Testis (tissue), 3 donors: Measurements from ENCODE around the gene SLC2A10. TPM values are rescaled to one million over a fixed set of nuclear protein-coding genes. Genes with fewer than 3 reads are reported as not detected.
A peak's percentile ranks its signal among the peaks of the same experiment; 100 is the strongest.

Source experiments
- DNase-seq: peaks from one replicate; pipeline ENCODE4 v3.0.0-alpha.2; 2019
- H3K27ac ChIP-seq, 2 donors: fragments of 200-600 bp; sonication (generic); one replicate each; pipeline ENCODE4 v1.5.1; 2019
- H3K27me3 ChIP-seq: fragments of 200-600 bp; sonication (generic); one replicate; pipeline ENCODE4 v1.5.1; 2019
- H3K36me3 ChIP-seq: fragments of 200-600 bp; sonication (generic); one replicate; pipeline ENCODE4 v1.5.1; 2017; ENCODE audit warnings: low read depth; ENCODE audit errors: missing control alignments
- H3K4me1 ChIP-seq: fragments of 200-600 bp; sonication (generic); one replicate; pipeline ENCODE4 v1.5.1; 2019
- H3K4me3 ChIP-seq, 2 donors: fragments of 200-600 bp; sonication (generic); one replicate each; pipeline ENCODE4 v1.5.1; 2017 to 2019
- H3K9me3 ChIP-seq: fragments of 200-600 bp; sonication (generic); one replicate; pipeline ENCODE4 v1.5.1; 2017
- POLR2A ChIP-seq: fragments of 450-650 bp; IDR thresholded peaks from one replicate; pipeline ENCODE4 v1.6.1; 2017; ENCODE audit warnings: antibody characterized with exemption, mild to moderate bottlenecking, moderate library complexity
- WGBS, 2 donors: methylation state at CpG; one replicate each; pipeline ENCODE4 v1.1.5; 2018; 5-methylcytosine and 5-hydroxymethylcytosine counted together
- intact Hi-C: fragments of 100-400 bp; cut with DNase I; formaldehyde crosslinking; loops from one replicate; pipeline ENCODE4 v1.15.1; 2023; ENCODE audit warnings: low total_unique reads
- polyA plus RNA-seq: library from polyadenylated mRNA; stranded (reverse); fragments of 350-450 nt; fragmentation: Illumina TruSeq; extraction: RNeasy Lipid Tissue Mini Kit (QIAGEN cat#74804); gene quantifications from one replicate; pipeline ENCODE4 v1.2.3, GENCODE V29; 2014; ENCODE audit warnings: low read depth, low replicate concordance; ENCODE audit not compliant: insufficient read depth
- total RNA-seq, 2 donors: library from RNA; depleted of rRNA; stranded (reverse); fragments of >200 nt; gene quantifications; one replicate each; pipeline ENCODE4 v1.2.3, GENCODE V29; 2016
- TF ChIP-seq, protein P1 (sequence below), 3 experiments: fragments of 450-650 bp in 2 of 3; fragments of 200-600 bp in 1 of 3; sonication (generic) in 1 of 3; IDR thresholded peaks; one replicate each; pipeline ENCODE4 v1.5.1; 2016 to 2019; ENCODE audit warnings: antibody characterized with exemption in 3 of 3, mild to moderate bottlenecking in 2 of 3, moderate library complexity in 1 of 3

SLC2A10 gene
- total and polyA plus RNA-seq, 3 donors from 2014 or later: 4.8 to 12.2 (median 12.0) TPM

DNA sequence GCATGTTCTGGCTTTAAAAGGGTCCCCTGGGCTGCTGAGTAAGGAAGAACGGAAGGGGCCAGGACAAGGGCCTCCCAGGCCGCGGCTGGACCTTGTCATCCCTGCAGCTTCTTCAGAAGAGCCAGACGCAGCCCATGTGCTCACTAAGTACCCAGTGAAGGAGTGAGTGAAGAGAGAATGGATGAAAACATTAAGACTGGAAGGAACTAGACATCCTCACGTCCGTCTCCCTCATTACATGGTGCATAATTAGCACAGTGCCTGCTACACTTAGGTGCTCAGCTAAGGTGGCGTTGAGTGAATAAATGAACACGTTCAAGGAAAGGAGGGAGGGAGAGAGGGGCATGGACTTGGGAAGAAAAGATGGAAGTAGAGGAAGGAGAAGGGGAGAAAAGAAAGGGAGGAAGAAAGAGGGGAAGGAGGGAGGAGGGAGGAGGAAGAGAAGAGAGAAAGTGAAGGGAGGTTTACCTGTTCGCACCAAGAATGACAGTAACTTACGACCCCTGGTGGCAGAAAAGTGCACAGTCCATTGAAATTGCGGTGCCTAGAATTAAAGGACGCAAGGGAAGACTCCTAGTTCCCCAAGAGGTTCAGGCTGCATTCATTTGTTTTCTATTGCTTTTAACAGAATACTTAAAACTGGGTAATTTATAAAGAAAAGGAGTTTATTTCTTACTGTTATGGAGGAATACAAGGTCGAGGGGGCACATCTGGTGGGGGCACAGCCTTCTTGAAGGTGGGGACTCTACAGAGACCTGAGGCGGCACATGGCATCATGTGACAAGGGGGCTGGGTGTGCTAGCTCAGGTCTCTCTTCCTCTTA is 28.2 kb upstream of the SLC2A10 start:
- intact Hi-C loops: no loop called here
- no peaks in the 10 kb centered on the region for H3K27me3 ChIP-seq
- 62% methylated on average over 14 of the region's 14 CpGs for WGBS, 2 donors
- no peak overlapping the region for H3K27ac ChIP-seq
- peak; percentile 85 for DNase-seq
- H3K4me1 ChIP-seq: peaks cover 16% of the 10 kb centered on the region
- no peaks in the 10 kb centered on the region for H3K9me3 ChIP-seq
- TF ChIP-seq, protein P1, sequence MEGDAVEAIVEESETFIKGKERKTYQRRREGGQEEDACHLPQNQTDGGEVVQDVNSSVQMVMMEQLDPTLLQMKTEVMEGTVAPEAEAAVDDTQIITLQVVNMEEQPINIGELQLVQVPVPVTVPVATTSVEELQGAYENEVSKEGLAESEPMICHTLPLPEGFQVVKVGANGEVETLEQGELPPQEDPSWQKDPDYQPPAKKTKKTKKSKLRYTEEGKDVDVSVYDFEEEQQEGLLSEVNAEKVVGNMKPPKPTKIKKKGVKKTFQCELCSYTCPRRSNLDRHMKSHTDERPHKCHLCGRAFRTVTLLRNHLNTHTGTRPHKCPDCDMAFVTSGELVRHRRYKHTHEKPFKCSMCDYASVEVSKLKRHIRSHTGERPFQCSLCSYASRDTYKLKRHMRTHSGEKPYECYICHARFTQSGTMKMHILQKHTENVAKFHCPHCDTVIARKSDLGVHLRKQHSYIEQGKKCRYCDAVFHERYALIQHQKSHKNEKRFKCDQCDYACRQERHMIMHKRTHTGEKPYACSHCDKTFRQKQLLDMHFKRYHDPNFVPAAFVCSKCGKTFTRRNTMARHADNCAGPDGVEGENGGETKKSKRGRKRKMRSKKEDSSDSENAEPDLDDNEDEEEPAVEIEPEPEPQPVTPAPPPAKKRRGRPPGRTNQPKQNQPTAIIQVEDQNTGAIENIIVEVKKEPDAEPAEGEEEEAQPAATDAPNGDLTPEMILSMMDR (IDR thresholded peaks at IDR 0.05): peak; percentile 75 to 92 (median 82)
- no peak for TF ChIP-seq POLR2A
- no peaks in the 10 kb centered on the region for H3K36me3 ChIP-seq
- no peak overlapping the region for H3K4me3 ChIP-seq

DNA sequence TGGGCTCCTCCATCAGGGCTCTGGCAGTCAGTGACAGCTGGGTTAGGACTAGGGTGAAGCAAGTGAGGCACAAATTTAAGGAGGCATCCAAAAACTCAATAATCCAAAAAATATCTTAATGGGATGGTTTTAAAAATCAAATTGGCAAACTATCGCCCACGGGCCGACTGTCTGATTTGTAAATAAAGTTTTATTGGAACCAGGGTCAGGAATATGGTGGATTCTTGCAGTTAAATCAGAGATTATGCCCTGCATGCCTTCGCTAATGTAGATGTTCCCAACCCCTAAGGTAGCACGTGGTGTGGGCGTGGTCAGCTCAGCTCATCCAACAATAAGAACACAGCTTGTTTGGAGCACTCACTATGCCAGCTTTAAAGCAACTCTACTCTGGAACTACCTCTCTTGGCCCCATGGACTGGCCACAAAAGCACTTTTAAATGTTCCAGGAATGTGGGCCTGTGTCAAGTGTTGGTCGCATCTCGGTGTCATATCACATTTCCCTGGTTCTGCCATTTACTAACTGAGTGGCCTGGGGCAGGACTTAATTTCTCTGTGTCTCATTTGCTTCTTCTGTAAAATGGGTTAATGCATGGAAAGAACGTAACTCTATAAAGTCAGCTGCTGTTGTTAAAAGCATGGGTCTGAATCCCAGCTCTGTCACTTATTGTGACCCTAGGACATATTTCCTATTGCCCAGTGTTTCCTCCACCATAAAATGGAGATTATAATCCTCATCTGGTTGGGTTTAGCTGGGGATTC is 27.2 kb upstream of the SLC2A10 start:
- Histone ChIP-seq H3K27me3 (no peaks in the 10 kb centered on the region), H3K27ac (no peak overlapping the region), H3K4me1 (peaks cover 16% of the 10 kb centered on the region), H3K4me3 (no peak overlapping the region), H3K9me3 (no peaks in the 10 kb centered on the region), H3K36me3 (no peaks in the 10 kb centered on the region)
- no peak for DNase-seq
- intact Hi-C loops: no loop called here
- TF ChIP-seq, protein P1 (IDR thresholded peaks at IDR 0.05): no peak
- TF ChIP-seq POLR2A: no peak
- WGBS, 2 donors: 78 to 79% methylated on average over 9 of the region's 9 CpGs

GRCh38 chr20:46683011-46683667 is 26.3 kb upstream of the SLC2A10 start:
- no peak for DNase-seq
- Histone ChIP-seq H3K9me3 (no peaks in the 10 kb centered on the region), H3K27ac (no peak overlapping the region), H3K4me3 (no peak overlapping the region), H3K4me1 (peaks cover 23% of the 10 kb centered on the region), H3K36me3 (no peaks in the 10 kb centered on the region), H3K27me3 (no peaks in the 10 kb centered on the region)
- 18 to 29% methylated on average over 12 of the region's 12 CpGs for WGBS, 2 donors
- intact Hi-C loops: no loop called here
- no peak for TF ChIP-seq POLR2A
- TF ChIP-seq, protein P1 (IDR thresholded peaks at IDR 0.05): no peak

GRCh38 chr20:46683668-46683938 is 25.8 kb upstream of the SLC2A10 start:
- Histone ChIP-seq H3K36me3 (no peaks in the 10 kb centered on the region), H3K27ac (no peak overlapping the region), H3K9me3 (no peaks in the 10 kb centered on the region), H3K4me1 (peaks cover 27% of the 10 kb centered on the region), H3K4me3 (peak overlapping the region in 1 of 2 donors; percentile 5), H3K27me3 (no peaks in the 10 kb centered on the region)
- intact Hi-C loops: no loop called here
- no peak for DNase-seq
- WGBS, 2 donors: 11 to 24% methylated on average over 8 of the region's 8 CpGs
- TF ChIP-seq POLR2A: no peak
- TF ChIP-seq, protein P1 (IDR thresholded peaks at IDR 0.05): no peak
